Keratinocyte (primary cell): ENCODE measurements around the gene COG4. TPM values are rescaled to one million over a fixed set of nuclear protein-coding genes. Genes with fewer than 3 reads are reported as not detected.

ENCODE experiments used
- DNase-seq: peaks from one replicate; pipeline ENCODE4 v3.0.0-alpha.2; 2011; ENCODE audit warnings: low read depth, missing footprints, low spot score
- FAIRE-seq: peaks from 2 replicates; lab custom pipeline; 2011; peaks lifted over from hg19 to GRCh38; lab: Jason Lieb, UNC
- H2AFZ ChIP-seq: 2 replicates; pipeline ENCODE4 v1.6.0; 2012; ENCODE audit warnings: low read length, control low read depth, inconsistent platforms; ENCODE audit not compliant: control insufficient read depth
- H3K27ac ChIP-seq: 2 replicates; pipeline ENCODE4 v1.5.1; 2011; ENCODE audit warnings: low read length; ENCODE audit not compliant: control insufficient read depth, insufficient read depth
- H3K27me3 ChIP-seq: 3 replicates; pipeline ENCODE4 v1.6.0; 2011; ENCODE audit warnings: low read length; ENCODE audit not compliant: control insufficient read depth, insufficient read depth; ENCODE audit errors: extremely low read depth
- H3K36me3 ChIP-seq, 2 experiments: 2 replicates in 1 of 2; 3 replicates in 1 of 2; pipeline ENCODE4 v1.5.1; 2011; ENCODE audit warnings: low read length in 2 of 2, mild to moderate bottlenecking in 1 of 2; ENCODE audit not compliant: control insufficient read depth in 2 of 2, insufficient read depth in 2 of 2; ENCODE audit errors: extremely low read depth in 1 of 2
- H3K4me1 ChIP-seq: 3 replicates; pipeline ENCODE4 v1.5.1; 2011; ENCODE audit warnings: low read length; ENCODE audit not compliant: control insufficient read depth, insufficient read depth; ENCODE audit errors: extremely low read depth
- H3K4me2 ChIP-seq: 3 replicates; pipeline ENCODE4 v1.6.0; 2011; ENCODE audit warnings: low read depth, low read length; ENCODE audit not compliant: control insufficient read depth, insufficient read depth; ENCODE audit errors: extremely low read depth
- H3K4me3 ChIP-seq, 3 experiments: fragments of 200-600 bp in 1 of 3; sonication (generic) in 1 of 3; 2 replicates in 2 of 3; 3 replicates in 1 of 3; pipeline ENCODE4 v1.5.1; 2011 to 2016; ENCODE audit warnings: low read length in 3 of 3, mild to moderate bottlenecking in 3 of 3, control low read depth in 2 of 3, inconsistent platforms in 1 of 3, low read depth in 1 of 3, mixed read lengths in 1 of 3, mixed run types in 1 of 3, moderate library complexity in 1 of 3; ENCODE audit not compliant: control insufficient read depth in 2 of 3, insufficient read depth in 2 of 3; ENCODE audit errors: extremely low read depth in 1 of 3
- H3K79me2 ChIP-seq: 2 replicates; pipeline ENCODE4 v1.6.0; 2012; ENCODE audit warnings: low read length; ENCODE audit not compliant: control insufficient read depth, insufficient read depth
- H3K9ac ChIP-seq: 3 replicates; pipeline ENCODE4 v1.6.0; 2011; ENCODE audit warnings: low read length; ENCODE audit not compliant: control insufficient read depth, insufficient read depth; ENCODE audit errors: extremely low read depth
- H3K9me1 ChIP-seq: 3 replicates; pipeline ENCODE4 v1.6.0; 2011; ENCODE audit warnings: low read length; ENCODE audit not compliant: control insufficient read depth, insufficient read depth; ENCODE audit errors: extremely low read depth
- H3K9me3 ChIP-seq: 2 replicates; pipeline ENCODE4 v1.5.1; 2012; ENCODE audit warnings: low read depth, low read length; ENCODE audit not compliant: control insufficient read depth
- H4K20me1 ChIP-seq: 3 replicates; pipeline ENCODE4 v1.6.0; 2011; ENCODE audit warnings: low read length; ENCODE audit not compliant: control insufficient read depth, insufficient read depth; ENCODE audit errors: extremely low read depth
- EZH2 ChIP-seq: IDR thresholded peaks from one replicate; pipeline ENCODE4 v1.6.1; 2012; ENCODE audit warnings: inconsistent platforms, mild to moderate bottlenecking, low read length, moderate library complexity
- dilution Hi-C: fragments of 300-500 bp; cut with MboI; formaldehyde crosslinking; loops from one replicate; pipeline ENCODE4 v1.7.0; 2020; ENCODE audit warnings: low sequenced_read_pairs; ENCODE audit not compliant: extremely low pct_ligation_motif_present
- polyA plus RNA-seq, 5 experiments: library from polyadenylated mRNA; depleted of rRNA in 3 of 5; stranded (reverse) in 3 of 5; stranded (forward) in 1 of 5; unstranded in 1 of 5; fragments of >200 nt; gene quantifications; 1 replicate in 1 of 5; 2 replicates in 3 of 5; 3 replicates in 1 of 5; pipeline versions ENCODE4 v1.2.1 to v1.2.3, GENCODE V29; 2011 to 2012; ENCODE audit warnings: missing spikeins in 2 of 5, low read depth in 1 of 5, low replicate concordance in 1 of 5
- TF ChIP-seq, protein P1 (sequence below), 3 experiments: IDR thresholded peaks in 1 of 3; conservative IDR thresholded peaks in 1 of 3; optimal IDR thresholded peaks in 1 of 3; 2 replicates in 2 of 3; 3 replicates in 1 of 3; pipeline versions ENCODE3 to v1.5.1; 2011; ENCODE audit warnings: low read length in 3 of 3, mild to moderate bottlenecking in 3 of 3, moderate library complexity in 2 of 3, control low read depth in 1 of 3, inconsistent platforms in 1 of 3; ENCODE audit not compliant: insufficient read depth in 2 of 3; ENCODE audit errors: extremely low read depth in 1 of 3

COG4 gene
- polyA plus RNA-seq, 1 donor (not counting 4 experiments of a cell fraction or from before 2014, with no cell fraction given) = 38.9 TPM

DNA sequence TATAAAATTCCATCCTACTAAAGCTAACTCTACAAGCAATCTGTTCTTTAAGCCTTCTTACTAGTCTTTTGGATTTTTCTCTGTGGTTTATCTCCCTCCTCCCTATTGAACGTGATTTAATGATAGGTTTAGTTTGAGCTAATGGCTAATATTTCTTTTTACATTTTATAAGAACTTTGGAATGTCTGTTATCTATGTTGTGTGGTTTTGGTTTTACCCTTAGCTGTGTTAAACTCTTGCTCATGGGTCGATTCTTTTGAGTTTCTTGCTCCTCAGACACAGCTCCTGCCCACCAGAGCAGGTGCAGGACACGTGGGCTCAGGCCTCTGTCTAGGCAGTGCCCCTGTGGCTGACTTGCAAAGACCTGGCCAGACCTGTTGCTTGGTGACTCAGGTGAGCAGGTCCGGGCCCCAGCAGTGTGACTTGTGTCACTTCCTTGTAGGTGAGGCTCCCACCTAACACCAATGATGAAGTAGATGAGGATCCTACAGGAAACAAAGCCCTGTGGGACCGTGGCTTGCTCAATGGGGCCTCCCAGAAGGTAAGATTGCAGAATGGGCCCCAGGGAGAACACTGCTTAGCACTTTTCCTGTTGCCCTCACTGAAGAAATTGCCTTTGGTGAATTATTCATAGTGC lies 45.4 kb upstream of the COG4 start:
- no peak overlapping the region for H3K4me3 ChIP-seq
- no peaks in the 10 kb centered on the region for H3K9me3 ChIP-seq
- no peak for TF ChIP-seq EZH2
- TF ChIP-seq, protein P1, sequence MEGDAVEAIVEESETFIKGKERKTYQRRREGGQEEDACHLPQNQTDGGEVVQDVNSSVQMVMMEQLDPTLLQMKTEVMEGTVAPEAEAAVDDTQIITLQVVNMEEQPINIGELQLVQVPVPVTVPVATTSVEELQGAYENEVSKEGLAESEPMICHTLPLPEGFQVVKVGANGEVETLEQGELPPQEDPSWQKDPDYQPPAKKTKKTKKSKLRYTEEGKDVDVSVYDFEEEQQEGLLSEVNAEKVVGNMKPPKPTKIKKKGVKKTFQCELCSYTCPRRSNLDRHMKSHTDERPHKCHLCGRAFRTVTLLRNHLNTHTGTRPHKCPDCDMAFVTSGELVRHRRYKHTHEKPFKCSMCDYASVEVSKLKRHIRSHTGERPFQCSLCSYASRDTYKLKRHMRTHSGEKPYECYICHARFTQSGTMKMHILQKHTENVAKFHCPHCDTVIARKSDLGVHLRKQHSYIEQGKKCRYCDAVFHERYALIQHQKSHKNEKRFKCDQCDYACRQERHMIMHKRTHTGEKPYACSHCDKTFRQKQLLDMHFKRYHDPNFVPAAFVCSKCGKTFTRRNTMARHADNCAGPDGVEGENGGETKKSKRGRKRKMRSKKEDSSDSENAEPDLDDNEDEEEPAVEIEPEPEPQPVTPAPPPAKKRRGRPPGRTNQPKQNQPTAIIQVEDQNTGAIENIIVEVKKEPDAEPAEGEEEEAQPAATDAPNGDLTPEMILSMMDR (optimal IDR thresholded peaks at IDR 0.05 in 1 of 3, IDR thresholded peaks at IDR 0.05 in 1 of 3, conservative IDR thresholded peaks at IDR 0.05 in 1 of 3; ENCODE audit: extremely low read depth in 1 of 3, insufficient read depth in 2 of 3, low read length in 3 of 3) = no peak
- DNase-seq = peak; percentile 32
- no peak overlapping the region for H3K4me2 ChIP-seq
- no peak overlapping the region for H2AFZ ChIP-seq
- peaks cover 33 to 86% of the 10 kb centered on the region in 2 experiments for H3K36me3 ChIP-seq
- no peak overlapping the region for H3K9ac ChIP-seq
- dilution Hi-C loops = no loop called here
- H3K27ac ChIP-seq = peak overlapping the region; percentile 34
- peaks cover 6% of the 10 kb centered on the region for H3K79me2 ChIP-seq
- H3K9me1 ChIP-seq = peaks cover 2% of the 10 kb centered on the region
- H3K27me3 ChIP-seq = no peaks in the 10 kb centered on the region
- no peak for FAIRE-seq
- H3K4me1 ChIP-seq = peaks cover 28% of the 10 kb centered on the region
- peaks cover 8% of the 10 kb centered on the region for H4K20me1 ChIP-seq

DNA sequence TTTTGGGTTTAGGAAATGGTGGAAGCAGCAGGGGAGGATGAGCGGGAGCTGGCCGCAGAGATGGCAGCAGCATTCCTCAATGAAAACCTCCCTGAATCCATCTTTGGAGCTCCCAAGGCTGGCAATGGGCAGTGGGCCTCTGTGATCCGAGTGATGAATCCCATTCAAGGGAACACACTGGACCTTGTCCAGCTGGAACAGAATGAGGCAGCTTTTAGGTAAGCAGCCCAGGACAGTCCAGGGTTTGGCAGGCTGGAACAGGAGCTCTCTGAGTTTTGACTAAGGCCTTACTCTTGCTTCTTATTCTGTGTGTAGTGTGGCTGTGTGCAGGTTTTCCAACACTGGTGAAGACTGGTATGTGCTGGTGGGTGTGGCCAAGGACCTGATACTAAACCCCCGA lies 41.7 kb upstream of the COG4 start:
- Histone ChIP-seq H3K36me3 (peaks cover 30 to 89% of the 10 kb centered on the region in 2 experiments), H3K27ac (no peak overlapping the region)

More for the DNA sequence above, 41.7 kb upstream of the COG4 start:
- Histone ChIP-seq H2AFZ (no peak overlapping the region), H3K79me2 (peaks cover 8% of the 10 kb centered on the region), H3K9me1 (no peaks in the 10 kb centered on the region), H3K9ac (no peak overlapping the region), H3K4me3 (no peak overlapping the region), H3K4me2 (no peak overlapping the region), H3K4me1 (peaks cover 17% of the 10 kb centered on the region), H4K20me1 (peaks cover 10% of the 10 kb centered on the region), H3K27me3 (no peaks in the 10 kb centered on the region), H3K9me3 (no peaks in the 10 kb centered on the region)
- DNase-seq = no peak
- dilution Hi-C loops = no loop called here
- no peak for TF ChIP-seq EZH2
- TF ChIP-seq, protein P1 (optimal IDR thresholded peaks at IDR 0.05 in 1 of 3, IDR thresholded peaks at IDR 0.05 in 1 of 3, conservative IDR thresholded peaks at IDR 0.05 in 1 of 3; ENCODE audit: extremely low read depth in 1 of 3, insufficient read depth in 2 of 3, low read length in 3 of 3) = no peak
- FAIRE-seq = no peak
